Ishikawa (cell line): ENCODE results near the gene ADCY4.

Experiments
- CEBPB ChIP-seq: IDR thresholded peaks from 2 replicates; pipeline ENCODE4 v1.6.1; 2012
- CREB1 ChIP-seq: IDR thresholded peaks from 2 replicates; pipeline ENCODE4 v1.6.1; 2012; ENCODE audit warnings: low read depth
- EGR1 ChIP-seq: IDR thresholded peaks from 2 replicates; pipeline ENCODE4 v1.6.1; 2012
- EP300 ChIP-seq: IDR thresholded peaks from 2 replicates; pipeline ENCODE4 v1.6.1; 2012; ENCODE audit warnings: borderline replicate concordance
- FOXM1 ChIP-seq: IDR thresholded peaks from 2 replicates; pipeline ENCODE4 v1.6.1; 2012; ENCODE audit warnings: low read depth, borderline replicate concordance
- MAX ChIP-seq: IDR thresholded peaks from 2 replicates; pipeline ENCODE4 v1.6.1; 2012
- NFIC ChIP-seq: IDR thresholded peaks from 2 replicates; pipeline ENCODE4 v1.6.1; 2012
- RAD21 ChIP-seq: IDR thresholded peaks from 2 replicates; pipeline ENCODE4 v1.6.1; 2012; ENCODE audit warnings: low read depth
- REST ChIP-seq: IDR thresholded peaks from 2 replicates; pipeline ENCODE4 v1.6.1; 2012; ENCODE audit warnings: low read depth, mild to moderate bottlenecking
- TAF1 ChIP-seq: IDR thresholded peaks from 2 replicates; pipeline ENCODE4 v1.6.1; 2012; ENCODE audit warnings: low read depth, mild to moderate bottlenecking
- TCF12 ChIP-seq: IDR thresholded peaks from 2 replicates; pipeline ENCODE4 v1.6.1; 2012; ENCODE audit warnings: low read depth
- TEAD4 ChIP-seq: IDR thresholded peaks from 2 replicates; pipeline ENCODE4 v1.6.1; 2012
- USF1 ChIP-seq: IDR thresholded peaks from 2 replicates; pipeline ENCODE4 v1.6.1; 2012
- YY1 ChIP-seq: IDR thresholded peaks from 2 replicates; pipeline ENCODE4 v1.6.1; 2012; ENCODE audit warnings: low read depth
- ZBTB7A ChIP-seq: IDR thresholded peaks from 2 replicates; pipeline ENCODE4 v1.6.1; 2012; ENCODE audit warnings: low read depth

ADCY4 gene

DNA sequence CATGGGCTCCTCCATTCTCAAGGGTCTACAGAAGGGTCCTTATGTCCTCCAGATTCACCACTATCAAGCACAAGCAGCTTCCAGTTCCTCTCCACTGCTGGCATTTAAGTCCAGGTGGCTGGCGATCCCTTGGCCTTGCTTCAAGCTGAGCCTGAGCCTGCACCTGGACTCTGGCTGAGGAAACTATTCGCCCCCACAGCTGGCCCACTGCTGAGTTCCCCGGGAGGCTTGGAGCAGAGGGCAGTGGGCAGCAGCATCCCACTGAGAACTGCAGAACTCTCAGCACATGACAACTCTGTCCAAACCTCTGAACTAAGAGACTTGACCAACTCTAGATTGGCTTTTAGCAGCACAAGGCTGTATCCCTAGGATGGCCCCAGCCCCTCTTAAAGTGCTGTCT, 52.1 kb downstream of the ADCY4 start:
- TF ChIP-seq TEAD4 (no peak), YY1 (no peak), USF1 (no peak)

- TF ChIP-seq YY1, result no peak
These were observed 53.2 kb downstream of the ADCY4 start for GRCh38 chr14:24281636-24282035.

GRCh38 chr14:24280797-24281460, 53.9 kb downstream of the ADCY4 start:
- no peak for TF ChIP-seq CREB1
- TF ChIP-seq NFIC, result no peak
- TF ChIP-seq YY1, result no peak
- TF ChIP-seq REST, result no peak
- no peak for TF ChIP-seq TCF12
- TF ChIP-seq USF1, result no peak
- no peak for TF ChIP-seq EGR1
- TF ChIP-seq CEBPB, result no peak
- TF ChIP-seq FOXM1, result no peak

GRCh38 chr14:24279301-24280186, 55.3 kb downstream of the ADCY4 start:
- TF ChIP-seq EP300 (no peak), NFIC (0 out of 2 replicates have a peak, but pooled peaks have one; percentile 10)

GRCh38 chr14:24278424-24278823, 56.4 kb downstream of the ADCY4 start:
- TF ChIP-seq EGR1 (no peak), REST (no peak), TCF12 (no peak)

GRCh38 chr14:24277606-24278321, 57.1 kb downstream of the ADCY4 start:
- no peak for TF ChIP-seq FOXM1
- TF ChIP-seq MAX, result no peak
- TF ChIP-seq TAF1, result no peak
- no peak for TF ChIP-seq EP300
- TF ChIP-seq CREB1, result no peak
- TF ChIP-seq REST, result no peak
- TF ChIP-seq ZBTB7A, result no peak
- no peak for TF ChIP-seq USF1
- no peak for TF ChIP-seq TEAD4
- no peak for TF ChIP-seq RAD21
- TF ChIP-seq CEBPB, result no peak
- TF ChIP-seq YY1, result no peak
- no peak for TF ChIP-seq NFIC
- no peak for TF ChIP-seq EGR1
- TF ChIP-seq TCF12, result no peak
